T-cell (primary cell): ENCODE data around the gene EXOC8. TPM values are rescaled to one million over a fixed set of nuclear protein-coding genes. Genes with fewer than 3 reads are reported as not detected.

Source experiments
- ATAC-seq, 4 experiments: fragments of 200-7000 bp in 3 of 4; fragments of 150-1000 bp in 1 of 4; cut with Tn5 transposase; replicated peaks in 1 of 4; 1 replicate in 3 of 4; 2 replicates in 1 of 4; pipeline ENCODE4 v1.10.0; 2021; ENCODE audit warnings: moderate library complexity in 3 of 4, mild to moderate bottlenecking in 2 of 4, moderate number of reproducible peaks in 1 of 4
- CTCF ChIA-PET, 2 donors: fragments of 300-600 bp; sonication (Branson Sonifier 250); formaldehyde crosslinking; loops; one replicate each; lab custom pipeline; 2022; ENCODE audit warnings: antibody characterized with exemption in 2 of 2; lab: Charles Lee
- POLR2A ChIA-PET, 2 donors: fragments of 300-600 bp; sonication (Branson Sonifier 250); formaldehyde crosslinking; loops; one replicate each; lab custom pipeline; 2022; ENCODE audit warnings: antibody characterized with exemption in 2 of 2; lab: Charles Lee
- DNase-seq, 35 experiments: peaks; one replicate each; pipeline versions ENCODE4 v3.0.0 to v3.0.0-alpha.2; 2013 to 2023
- H3K27ac ChIP-seq: one replicate; pipeline ENCODE4 v1.5.1; 2013; ENCODE audit warnings: low read length
- H3K27me3 ChIP-seq, 2 experiments: replicated peaks in 1 of 2; 1 replicate in 1 of 2; 2 replicates in 1 of 2; pipeline versions ENCODE4 v1.6.1 to v1.7.0; 2013; ENCODE audit warnings: low read length in 1 of 2, mixed read lengths in 1 of 2; ENCODE audit not compliant: control insufficient read depth in 2 of 2, insufficient read depth in 2 of 2; ENCODE audit errors: extremely low read depth in 1 of 2
- H3K36me3 ChIP-seq, 2 donors: 1 replicate in 1 of 2; 2 replicates in 1 of 2; pipeline versions ENCODE4 v1.6.1 to v1.7.0; 2013; ENCODE audit warnings: low read length in 1 of 2; ENCODE audit not compliant: control insufficient read depth in 2 of 2, insufficient read depth in 1 of 2; ENCODE audit errors: extremely low read depth in 1 of 2
- H3K4me1 ChIP-seq, 2 experiments: 1 replicate in 1 of 2; 2 replicates in 1 of 2; pipeline versions ENCODE4 v1.6.1 to v1.7.0; 2013; ENCODE audit warnings: low read length in 2 of 2, mixed read lengths in 1 of 2; ENCODE audit not compliant: insufficient read depth in 2 of 2, control insufficient read depth in 1 of 2; ENCODE audit errors: extremely low read depth in 1 of 2
- H3K4me3 ChIP-seq, 2 donors: 1 replicate in 1 of 2; 2 replicates in 1 of 2; pipeline versions ENCODE4 v1.5.1 to v1.7.0; 2013; ENCODE audit warnings: mild to moderate bottlenecking in 2 of 2, low read length in 1 of 2, moderate library complexity in 1 of 2; ENCODE audit not compliant: control insufficient read depth in 1 of 2; ENCODE audit errors: extremely low read depth in 1 of 2
- H3K9me3 ChIP-seq: 2 replicates; pipeline ENCODE4 v1.7.0; 2013
- H3K27ac Mint-ChIP-seq, 2 donors: one replicate each; pipeline ENCODE4 v1.8.0; 2020 to 2021; ENCODE audit warnings: mild to moderate bottlenecking in 2 of 2, mixed read lengths in 2 of 2
- H3K27me3 Mint-ChIP-seq, 2 donors: one replicate each; pipeline ENCODE4 v1.8.0; 2021 to 2022; ENCODE audit warnings: mixed read lengths in 2 of 2
- H3K36me3 Mint-ChIP-seq: one replicate; pipeline ENCODE4 v1.8.0; 2021; ENCODE audit warnings: mixed read lengths
- H3K4me1 Mint-ChIP-seq, 3 donors: one replicate each; pipeline ENCODE4 v1.8.0; 2020 to 2022; ENCODE audit warnings: mixed read lengths in 3 of 3, mild to moderate bottlenecking in 1 of 3
- H3K4me3 Mint-ChIP-seq, 3 donors: one replicate each; pipeline ENCODE4 v1.8.0; 2020 to 2022; ENCODE audit warnings: mild to moderate bottlenecking in 3 of 3, mixed read lengths in 3 of 3, moderate library complexity in 3 of 3
- H3K9me3 Mint-ChIP-seq, 3 donors: one replicate each; pipeline ENCODE4 v1.8.0; 2020 to 2022; ENCODE audit warnings: mixed read lengths in 3 of 3
- WGBS: methylation state at CpG from one replicate; pipeline ENCODE4 v1.1.5; 2013; ENCODE audit warnings: missing lambda C conversion rate; ENCODE audit not compliant: insufficient coverage; 5-methylcytosine and 5-hydroxymethylcytosine counted together
- total RNA-seq, 35 experiments: library from RNA in 6 of 35; stranded (reverse) in 6 of 35; fragments of 120-200 nt in 1 of 35; gene quantifications; one replicate each; pipeline versions ENCODE4 v1.2.1 to v1.2.4 and lab custom pipeline; 2013 to 2026

Gene EXOC8
- total RNA-seq, 5 donors from 2014 or later (not counting 1 experiment from before 2014, with no cell fraction given) = 27.3 to 34.9 (median 30.6) TPM

- ATAC-seq (no peak), DNase-seq (no peak)
- Histone ChIP-seq H3K27ac (no peak overlapping the region), H3K36me3 (no peaks in the 10 kb centered on the region), H3K4me3 (no peak overlapping the region), H3K4me1 (no peaks in the 10 kb centered on the region), H3K27me3 (no peaks in the 10 kb centered on the region), H3K9me3 (no peaks in the 10 kb centered on the region)
- Mint-ChIP-seq H3K27me3 (no peaks in the 10 kb centered on the region), H3K27ac (no peak overlapping the region), H3K4me1 (peaks cover 0 to 15% (median 10%) of the 10 kb centered on the region in 3 donors), H3K9me3 (no peaks in the 10 kb centered on the region), H3K4me3 (no peak overlapping the region), H3K36me3 (peaks cover 4% of the 10 kb centered on the region)
- CTCF ChIA-PET = no interaction called here
- 75% methylated on average over 1 of the region's 1 CpG for WGBS
- POLR2A ChIA-PET = no interaction called here
Measured at GRCh38 chr1:231326248-231326647, 11.4 kb downstream of the EXOC8 start.

DNA sequence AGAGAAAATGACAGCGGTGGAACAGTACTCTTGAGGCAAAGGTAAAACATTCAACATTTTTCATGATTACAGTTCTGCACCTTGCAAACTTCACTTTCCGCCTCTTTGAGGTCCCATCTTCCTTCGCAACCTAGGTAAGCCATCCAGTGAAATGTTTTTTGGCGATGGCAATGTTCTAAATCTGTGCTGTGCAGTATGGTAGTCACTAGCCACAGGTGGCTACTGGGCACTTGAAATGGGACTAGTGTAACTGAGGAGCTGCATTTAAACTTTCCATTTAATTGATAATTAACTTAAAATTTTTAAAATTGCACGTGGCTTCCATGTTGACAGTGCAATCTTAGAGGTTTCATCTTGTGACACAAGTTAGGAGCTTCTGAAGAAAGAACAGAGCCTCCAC lies 13.0 kb downstream of the EXOC8 start:
- Histone ChIP-seq H3K9me3 (no peaks in the 10 kb centered on the region), H3K4me3 (no peak overlapping the region), H3K27me3 (no peaks in the 10 kb centered on the region), H3K36me3 (no peaks in the 10 kb centered on the region), H3K27ac (no peak overlapping the region), H3K4me1 (no peaks in the 10 kb centered on the region)
- ChIA-PET CTCF (no interaction called here), POLR2A (interaction anchor here in 1 of 2 donors (0.5 kb wide), 1 partner anchor 227 kb away, joined by 4 read pairs; no protein-coding TSS in a partner anchor)
- H3K27me3 Mint-ChIP-seq = no peaks in the 10 kb centered on the region
- DNase-seq (no peak), ATAC-seq (no peak)
- H3K27ac Mint-ChIP-seq = no peak overlapping the region
- WGBS = no CpG with 5 or more reads among the region's 5 CpGs
- H3K4me3 Mint-ChIP-seq = no peak overlapping the region
- peaks cover 0 to 7% (median 3%) of the 10 kb centered on the region in 3 donors for H3K4me1 Mint-ChIP-seq
- no peaks in the 10 kb centered on the region for H3K9me3 Mint-ChIP-seq
- H3K36me3 Mint-ChIP-seq = peaks cover 3% of the 10 kb centered on the region

DNA sequence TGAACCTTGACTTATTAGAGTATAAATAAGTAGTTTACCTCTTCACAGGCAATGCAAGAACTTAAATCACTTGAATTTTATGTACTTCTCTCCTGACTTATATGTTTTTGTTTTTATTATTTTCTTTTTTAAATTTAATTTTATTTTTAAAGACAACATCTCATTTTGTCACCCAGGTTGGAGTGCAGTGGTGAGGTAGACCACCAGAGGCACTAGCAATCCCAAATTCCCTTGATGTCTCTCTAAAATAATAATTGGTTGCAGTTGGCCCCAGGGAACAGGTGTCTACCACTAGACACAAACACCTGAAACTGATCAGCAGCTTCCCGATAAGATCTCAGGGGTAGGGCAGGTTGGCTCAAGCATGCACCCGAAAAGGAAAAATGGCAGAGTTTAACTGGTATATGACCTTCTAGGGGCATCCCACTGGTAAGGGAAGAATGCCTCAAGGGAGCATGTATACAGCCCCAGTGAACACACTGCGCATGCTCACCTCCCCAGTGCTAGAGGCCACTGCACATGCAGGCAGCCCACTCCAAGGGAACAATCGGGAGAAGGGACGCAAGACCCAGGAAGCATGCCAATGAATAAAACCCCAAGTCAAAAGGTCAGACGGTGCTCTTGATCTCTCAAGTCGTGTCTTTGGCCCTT lies 14.6 kb downstream of the EXOC8 start:
- no peaks in the 10 kb centered on the region for H3K27me3 Mint-ChIP-seq
- H3K27ac Mint-ChIP-seq = no peak overlapping the region
- Histone ChIP-seq H3K4me3 (no peak overlapping the region), H3K27ac (no peak overlapping the region), H3K27me3 (no peaks in the 10 kb centered on the region), H3K9me3 (no peaks in the 10 kb centered on the region), H3K36me3 (no peaks in the 10 kb centered on the region), H3K4me1 (no peaks in the 10 kb centered on the region)
- 87% methylated on average over 6 of the region's 7 CpGs for WGBS
- ATAC-seq (no peak), DNase-seq (no peak)
- H3K9me3 Mint-ChIP-seq = no peaks in the 10 kb centered on the region
- H3K4me1 Mint-ChIP-seq = no peaks in the 10 kb centered on the region
- no peaks in the 10 kb centered on the region for H3K36me3 Mint-ChIP-seq
- ChIA-PET CTCF (no interaction called here), POLR2A (no interaction called here)
- H3K4me3 Mint-ChIP-seq = no peak overlapping the region

GRCh38 chr1:231319080-231319479 lies 18.6 kb downstream of the EXOC8 start:
- H3K27me3 ChIP-seq = no peaks in the 10 kb centered on the region
- H3K9me3 ChIP-seq = no peaks in the 10 kb centered on the region
- no peaks in the 10 kb centered on the region for H3K36me3 ChIP-seq
- 82% methylated on average over 4 of the region's 9 CpGs for WGBS
- ChIA-PET CTCF (no interaction called here), POLR2A (no interaction called here)
- no peak overlapping the region for H3K27ac ChIP-seq
- no peak for DNase-seq
- Mint-ChIP-seq H3K9me3 (no peaks in the 10 kb centered on the region), H3K27me3 (peaks cover 0 to 2% of the 10 kb centered on the region in 2 donors), H3K4me1 (peaks cover 0 to 3% (median 0%) of the 10 kb centered on the region in 3 donors), H3K36me3 (no peaks in the 10 kb centered on the region), H3K27ac (no peak overlapping the region), H3K4me3 (no peak overlapping the region)
- no peak for ATAC-seq
- H3K4me1 ChIP-seq = no peaks in the 10 kb centered on the region
- H3K4me3 ChIP-seq = no peak overlapping the region

DNA sequence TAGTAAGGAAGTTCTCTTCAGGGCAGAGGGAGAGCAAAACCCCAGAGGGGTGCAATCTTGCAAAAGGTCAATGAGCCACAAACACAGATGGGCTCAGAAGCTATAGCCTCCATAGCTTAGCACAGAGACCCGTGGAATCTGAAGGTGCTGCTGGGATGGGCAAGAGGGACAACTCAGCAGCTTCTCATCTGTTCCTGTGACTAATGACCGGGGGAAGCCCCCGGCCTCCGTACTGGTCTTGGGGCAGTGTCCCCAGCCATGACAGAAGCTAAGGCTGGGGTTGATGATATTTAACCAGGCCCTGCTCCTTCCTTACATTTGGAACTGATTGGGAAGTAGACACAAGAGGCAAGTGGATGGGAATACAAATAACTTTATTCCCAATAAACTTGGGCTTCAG lies 19.1 kb downstream of the EXOC8 start:
- Histone ChIP-seq H3K9me3 (no peaks in the 10 kb centered on the region), H3K27ac (no peak overlapping the region), H3K27me3 (no peaks in the 10 kb centered on the region), H3K4me1 (no peaks in the 10 kb centered on the region), H3K4me3 (no peak overlapping the region), H3K36me3 (no peaks in the 10 kb centered on the region)
- Mint-ChIP-seq H3K9me3 (no peaks in the 10 kb centered on the region), H3K4me1 (peaks cover 0 to 3% (median 0%) of the 10 kb centered on the region in 3 donors), H3K36me3 (no peaks in the 10 kb centered on the region), H3K27me3 (peaks cover 0 to 2% of the 10 kb centered on the region in 2 donors), H3K27ac (no peak overlapping the region), H3K4me3 (no peak overlapping the region)
- ChIA-PET CTCF (no interaction called here), POLR2A (no interaction called here)
- ATAC-seq = no peak
- 100% methylated on average over 1 of the region's 4 CpGs for WGBS
- no peak for DNase-seq

- DNase-seq (no peak), ATAC-seq (no peak)
- ChIA-PET CTCF (interaction anchor here in 1 of 2 donors (0.6 kb wide), 1 partner anchor 195 kb away, joined by 3 read pairs; no protein-coding TSS in a partner anchor), POLR2A (no interaction called here)
- Mint-ChIP-seq H3K27ac (no peak overlapping the region), H3K36me3 (no peaks in the 10 kb centered on the region), H3K4me1 (peaks cover 0 to 3% (median 0%) of the 10 kb centered on the region in 3 donors), H3K9me3 (no peaks in the 10 kb centered on the region), H3K4me3 (no peak overlapping the region), H3K27me3 (peaks cover 0 to 2% of the 10 kb centered on the region in 2 donors)
- H3K4me3 ChIP-seq = no peak overlapping the region
- H3K36me3 ChIP-seq = no peaks in the 10 kb centered on the region
- no peaks in the 10 kb centered on the region for H3K9me3 ChIP-seq
- H3K27ac ChIP-seq = no peak overlapping the region
- no peaks in the 10 kb centered on the region for H3K27me3 ChIP-seq
- H3K4me1 ChIP-seq = no peaks in the 10 kb centered on the region
- WGBS = 95% methylated on average over 7 of the region's 15 CpGs
Measured at GRCh38 chr1:231318015-231318355, 19.7 kb downstream of the EXOC8 start.
